Measurements from ENCODE around the gene WNT3.

WNT3 gene

GRCh38 chr17:46834846-46835245 lies 16.4 kb upstream of the WNT3 start:
- DNase-seq (ENCODE audit: low read depth, low spot score) = no peak

GRCh38 chr17:46833840-46834208 lies 15.3 kb upstream of the WNT3 start:
- DNase-seq (ENCODE audit: low read depth, low spot score) = no peak

GRCh38 chr17:46832945-46833839 lies 14.7 kb upstream of the WNT3 start:
- no peak for DNase-seq (ENCODE audit: low read depth, low spot score)

- no peak for DNase-seq (ENCODE audit: low read depth, low spot score)
These were observed 13.9 kb upstream of the WNT3 start for GRCh38 chr17:46832331-46832821.

- no peak for DNase-seq (ENCODE audit: low read depth, low spot score)
These were observed 13.3 kb upstream of the WNT3 start for GRCh38 chr17:46831573-46832330.

- DNase-seq (ENCODE audit: low read depth, low spot score) = no peak
These were observed 8.8 kb upstream of the WNT3 start for GRCh38 chr17:46827274-46827673.

- DNase-seq (ENCODE audit: low read depth, low spot score) = no peak
These were observed 7.6 kb upstream of the WNT3 start for GRCh38 chr17:46826116-46826515.

- no peak for DNase-seq (ENCODE audit: low read depth, low spot score)
These were observed 5.2 kb upstream of the WNT3 start for GRCh38 chr17:46823657-46824056.

- DNase-seq (ENCODE audit: low read depth, low spot score) = no peak
These were observed 4.0 kb upstream of the WNT3 start for GRCh38 chr17:46822388-46822921.

GRCh38 chr17:46821482-46822387 lies 3.2 kb upstream of the WNT3 start:
- DNase-seq (ENCODE audit: low read depth, low spot score) = no peak

- DNase-seq (ENCODE audit: low read depth, low spot score) = no peak
These were observed 2.3 kb upstream of the WNT3 start for GRCh38 chr17:46820592-46821450.

GRCh38 chr17:46819906-46820351 lies 1.4 kb upstream of the WNT3 start:
- no peak for DNase-seq (ENCODE audit: low read depth, low spot score)

- no peak for DNase-seq (ENCODE audit: low read depth, low spot score)
These were observed 702 bp upstream of the WNT3 start for GRCh38 chr17:46818929-46819859.

GRCh38 chr17:46817901-46818209 lies 637 bp downstream of the WNT3 start:
- no peak for DNase-seq (ENCODE audit: low read depth, low spot score)

GRCh38 chr17:46817151-46817900 lies 1.2 kb downstream of the WNT3 start:
- DNase-seq (ENCODE audit: low read depth, low spot score) = no peak

GRCh38 chr17:46815474-46816353 lies 2.8 kb downstream of the WNT3 start:
- DNase-seq (ENCODE audit: low read depth, low spot score) = no peak

GRCh38 chr17:46814446-46814845 lies 4.0 kb downstream of the WNT3 start:
- no peak for DNase-seq (ENCODE audit: low read depth, low spot score)

GRCh38 chr17:46813920-46814319 lies 4.6 kb downstream of the WNT3 start:
- no peak for DNase-seq (ENCODE audit: low read depth, low spot score)
